ENCODE results near the gene ADCY9. TPM values are rescaled to one million over a fixed set of nuclear protein-coding genes. Genes with fewer than 3 reads are reported as not detected.
"Not testable (repeated sequence)": the region's sequence is repeated elsewhere in the genome, so short reads cannot be mapped to it uniquely, and the experiment has no call there.

ADCY9 gene
- total RNA-seq, 3 donors from 2014 or later = 10.9 to 14.4 (median 12.0) TPM

- no peak for DNase-seq (ENCODE audit: low spot score in 2 of 2)
- Histone ChIP-seq H3K4me3 (no peak overlapping the region), H3K4me1 (no peaks in the 10 kb centered on the region), H3K9me3 (no peaks in the 10 kb centered on the region), H3K27me3 (no peaks in the 10 kb centered on the region), H3K36me3 (no peaks in the 10 kb centered on the region), H3K27ac (no peak overlapping the region)
- intact Hi-C loops (cut with DNase I; ENCODE audit: low total_unique reads) = no loop called here
- TF ChIP-seq POLR2A (IDR thresholded peaks at IDR 0.05) (no peak), CTCF (IDR thresholded peaks at IDR 0.05) (no peak), POLR2AphosphoS5 (IDR thresholded peaks at IDR 0.05) (no peak)
Measured at GRCh38 chr16:3965306-3965705, 150.9 kb downstream of the ADCY9 start.

GRCh38 chr16:3964686-3965290 lies 151.5 kb downstream of the ADCY9 start:
- Histone ChIP-seq H3K27me3 (no peaks in the 10 kb centered on the region), H3K4me3 (no peak overlapping the region), H3K4me1 (no peaks in the 10 kb centered on the region), H3K27ac (peak overlapping the region in 1 of 2 donors; percentile 5), H3K9me3 (no peaks in the 10 kb centered on the region), H3K36me3 (no peaks in the 10 kb centered on the region)
- TF ChIP-seq CTCF (IDR thresholded peaks at IDR 0.05) (no peak), POLR2A (IDR thresholded peaks at IDR 0.05) (no peak), POLR2AphosphoS5 (IDR thresholded peaks at IDR 0.05) (no peak)
- intact Hi-C loops (cut with DNase I; ENCODE audit: low total_unique reads) = no loop called here
- no peak for DNase-seq (ENCODE audit: low spot score in 2 of 2)

GRCh38 chr16:3963886-3964685 lies 152.2 kb downstream of the ADCY9 start:
- Histone ChIP-seq H3K36me3 (no peaks in the 10 kb centered on the region), H3K9me3 (no peaks in the 10 kb centered on the region), H3K4me1 (no peaks in the 10 kb centered on the region), H3K4me3 (no peak overlapping the region), H3K27ac (peak overlapping the region in 1 of 2 donors; percentile 5), H3K27me3 (no peaks in the 10 kb centered on the region)
- intact Hi-C loops (cut with DNase I; ENCODE audit: low total_unique reads) = no loop called here
- TF ChIP-seq POLR2AphosphoS5 (IDR thresholded peaks at IDR 0.05) = no peak
- TF ChIP-seq CTCF (IDR thresholded peaks at IDR 0.05) = no peak
- no peak for TF ChIP-seq POLR2A (IDR thresholded peaks at IDR 0.05)
- DNase-seq (ENCODE audit: low spot score in 2 of 2) = no peak

- no peak for TF ChIP-seq POLR2AphosphoS5 (IDR thresholded peaks at IDR 0.05)
- no peak for TF ChIP-seq POLR2A (IDR thresholded peaks at IDR 0.05)
- TF ChIP-seq CTCF (IDR thresholded peaks at IDR 0.05) = no peak
- no peaks in the 10 kb centered on the region for H3K27me3 ChIP-seq
- no peak overlapping the region for H3K4me3 ChIP-seq
- H3K9me3 ChIP-seq = no peaks in the 10 kb centered on the region
- no peaks in the 10 kb centered on the region for H3K36me3 ChIP-seq
- DNase-seq (ENCODE audit: low spot score in 2 of 2) = no peak
- no peak overlapping the region for H3K27ac ChIP-seq
- H3K4me1 ChIP-seq = no peaks in the 10 kb centered on the region
- intact Hi-C loops (cut with DNase I; ENCODE audit: low total_unique reads) = no loop called here
Measured at GRCh38 chr16:3963203-3963602, 153.0 kb downstream of the ADCY9 start.

GRCh38 chr16:3961449-3961849 lies 154.8 kb downstream of the ADCY9 start:
- H3K36me3 ChIP-seq = no peaks in the 10 kb centered on the region
- intact Hi-C loops (cut with DNase I; ENCODE audit: low total_unique reads) = no loop called here
- TF ChIP-seq POLR2A (IDR thresholded peaks at IDR 0.05) (no peak), CTCF (IDR thresholded peaks at IDR 0.05) (no peak), POLR2AphosphoS5 (IDR thresholded peaks at IDR 0.05) (no peak)
- no peak for DNase-seq (ENCODE audit: low spot score in 2 of 2)
- H3K4me1 ChIP-seq = no peaks in the 10 kb centered on the region
- no peaks in the 10 kb centered on the region for H3K9me3 ChIP-seq
- H3K4me3 ChIP-seq = peak overlapping the region in 2 of 3 donors; percentile 46 to 63
- peak overlapping the region; percentile 67 to 83 for H3K27ac ChIP-seq
- no peaks in the 10 kb centered on the region for H3K27me3 ChIP-seq

- H3K4me1 ChIP-seq; H3K27me3 ChIP-seq; H3K9me3 ChIP-seq; DNase-seq (ENCODE audit: low spot score in 2 of 2); intact Hi-C loops (cut with DNase I; ENCODE audit: low total_unique reads); H3K36me3 ChIP-seq: not testable (repeated sequence)
- Histone ChIP-seq H3K27ac (peak overlapping the region; percentile 67 to 83), H3K4me3 (peak overlapping the region; percentile 44 to 63 (median 46))
Measured at GRCh38 chr16:3959926-3960590, 156.2 kb downstream of the ADCY9 start.

All from breast epithelium (tissue), 4 donors.